Cortex of kidney (tissue), 1 donor: ENCODE data around the gene ANKRD16.
"Not testable (repeated sequence)": the region's sequence is repeated elsewhere in the genome, so short reads cannot be mapped to it uniquely, and the experiment has no call there.

Source experiments
- DNase-seq: peaks from one replicate; lab custom pipeline; 2025; lab: John Stamatoyannopoulos, UW

Gene ANKRD16

DNA sequence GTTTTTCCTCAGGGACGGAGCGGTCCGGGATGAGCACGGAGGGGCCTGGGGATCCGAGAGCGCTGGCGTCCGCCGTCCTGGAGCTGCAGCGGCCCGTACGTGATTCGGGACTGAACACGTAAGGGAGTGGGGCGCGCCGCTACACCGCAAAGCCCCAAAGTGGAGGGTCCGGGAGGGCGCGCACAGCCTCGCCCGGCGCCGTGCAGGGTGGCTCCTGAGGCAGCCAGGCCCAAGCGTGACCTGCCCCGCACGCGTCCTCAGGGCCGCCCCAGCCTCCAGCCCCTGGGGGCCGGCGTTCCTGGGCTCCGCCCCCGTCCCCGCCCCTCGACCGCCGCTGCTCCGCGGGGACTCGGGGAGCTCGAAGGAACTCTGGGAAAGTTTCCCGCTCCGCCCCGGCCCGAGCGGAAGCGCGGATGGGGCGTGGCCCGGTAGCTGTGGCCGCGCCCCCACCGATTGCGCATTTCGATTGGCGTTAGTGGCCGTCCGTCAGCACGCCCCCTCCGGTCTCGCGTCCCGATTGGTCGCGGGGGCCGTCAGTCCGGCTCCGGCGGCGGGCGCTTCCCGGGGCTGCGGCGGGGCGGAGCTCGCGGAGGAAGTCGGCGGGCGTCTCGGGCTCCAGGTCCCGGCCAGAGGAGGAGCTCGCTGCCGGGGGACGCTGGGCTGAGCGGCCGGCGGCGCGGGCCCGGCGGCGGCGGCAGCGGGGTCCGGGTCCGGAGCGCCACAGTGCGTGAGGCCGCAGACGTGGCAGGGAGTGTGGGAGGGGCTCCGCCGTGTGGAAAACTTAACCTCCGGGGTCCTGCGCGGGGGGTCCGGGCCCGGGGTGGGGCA, at the start of gene ANKRD16, which contains the start of gene FBH1:
ANKRD16 (minus strand) TSS at position 270 of the 828 bp plus-strand sequence. CDS start 539 bp downstream, outside the sequence.
FBH1 (plus strand) TSS at position 620 of the 828 bp plus-strand sequence; CDS start at position 723, 103 bp downstream.
- peak; percentile 93 for DNase-seq

DNA sequence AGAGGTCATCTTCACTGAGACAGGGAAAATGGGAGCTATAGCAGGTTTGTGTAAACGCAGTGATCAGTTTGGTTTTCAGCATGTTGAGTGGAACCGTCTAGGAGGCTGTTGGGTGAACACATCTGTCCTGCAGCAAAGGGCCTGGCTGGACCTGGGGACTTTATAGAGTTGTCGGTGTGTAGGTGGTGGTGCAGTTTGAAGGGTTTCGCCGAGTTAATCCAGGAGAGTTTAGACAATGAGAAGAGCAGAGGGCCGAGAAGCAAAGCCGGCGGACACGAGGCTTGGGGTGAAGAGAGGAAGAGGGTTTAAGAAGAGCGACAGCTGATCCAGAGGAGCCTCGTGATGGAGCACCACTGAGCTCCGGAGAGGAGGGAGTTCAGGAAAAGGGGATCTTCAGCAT, 48.6 kb upstream of the ANKRD16 start:
- DNase-seq = no peak

DNA sequence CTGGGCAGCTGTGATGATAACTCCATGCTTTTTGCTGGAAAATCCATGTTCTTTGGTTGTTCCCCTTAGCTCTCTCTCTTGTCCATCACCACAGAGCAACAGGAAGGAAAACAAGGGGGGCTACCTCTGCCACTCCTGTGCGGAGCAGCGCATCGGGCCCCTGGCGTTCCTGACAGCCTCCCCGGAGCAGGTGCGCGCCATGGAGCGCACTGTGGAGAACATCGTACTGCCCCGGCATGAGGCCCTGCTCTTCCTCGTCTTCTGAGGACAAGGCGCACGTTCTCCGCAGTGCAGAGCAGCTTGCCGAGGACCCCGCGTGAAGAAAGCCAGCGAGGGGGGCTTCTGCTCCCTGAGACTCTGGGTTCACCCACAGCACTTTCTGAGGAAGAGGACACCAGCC, 47.3 kb upstream of the ANKRD16 start:
- no peak for DNase-seq

DNA sequence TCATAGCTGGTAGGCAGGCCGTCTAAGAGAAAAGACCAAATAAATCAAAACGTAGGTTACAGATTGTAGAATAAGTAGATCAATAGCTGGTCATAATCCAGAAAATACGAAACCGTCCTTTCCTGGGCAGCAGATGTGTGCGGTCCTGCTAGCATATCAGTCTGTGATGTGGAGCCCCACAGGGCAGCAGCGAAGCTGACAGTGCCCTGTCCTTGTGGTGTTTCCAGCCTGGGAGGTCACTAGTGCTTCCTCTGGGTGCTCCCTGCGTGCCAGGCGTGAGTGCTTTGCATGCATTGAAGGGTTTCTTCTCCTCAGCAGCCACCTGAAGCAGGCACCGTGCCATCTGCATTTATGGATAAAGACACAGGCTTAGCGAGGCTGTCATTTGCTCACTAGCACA, 45.9 kb upstream of the ANKRD16 start:
- DNase-seq = no peak

DNA sequence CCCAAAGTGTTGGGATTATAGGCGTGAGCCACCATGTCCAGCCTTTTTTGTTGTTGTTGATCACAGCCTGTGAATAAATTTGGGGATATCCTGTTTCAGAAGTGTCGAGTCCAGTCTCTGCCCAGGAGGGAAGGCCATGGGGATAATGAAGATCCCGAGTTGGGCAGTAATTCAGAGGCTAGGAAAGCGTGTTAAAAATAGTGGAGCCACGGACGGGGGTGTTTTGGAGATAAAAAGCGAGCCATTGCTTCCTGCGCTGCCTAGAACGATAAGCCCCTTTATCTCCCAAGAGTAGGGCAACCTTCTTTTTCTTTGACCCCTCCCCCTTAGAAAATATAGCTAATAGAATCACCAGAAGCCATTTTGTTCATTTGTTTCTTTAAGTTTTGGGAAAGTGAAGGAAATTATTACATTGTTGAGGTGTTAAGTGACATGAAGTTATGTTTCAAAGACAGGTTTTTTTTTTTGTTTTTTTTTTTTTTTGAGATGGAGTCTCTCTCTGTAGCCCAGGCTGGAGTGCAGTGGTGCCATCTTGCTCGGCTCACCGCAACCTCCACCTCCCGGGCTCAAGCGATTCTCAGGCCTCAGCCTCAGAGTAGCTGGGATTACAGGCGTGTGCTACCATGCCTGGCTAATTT, 44.3 kb upstream of the ANKRD16 start:
- DNase-seq = no peak

DNA sequence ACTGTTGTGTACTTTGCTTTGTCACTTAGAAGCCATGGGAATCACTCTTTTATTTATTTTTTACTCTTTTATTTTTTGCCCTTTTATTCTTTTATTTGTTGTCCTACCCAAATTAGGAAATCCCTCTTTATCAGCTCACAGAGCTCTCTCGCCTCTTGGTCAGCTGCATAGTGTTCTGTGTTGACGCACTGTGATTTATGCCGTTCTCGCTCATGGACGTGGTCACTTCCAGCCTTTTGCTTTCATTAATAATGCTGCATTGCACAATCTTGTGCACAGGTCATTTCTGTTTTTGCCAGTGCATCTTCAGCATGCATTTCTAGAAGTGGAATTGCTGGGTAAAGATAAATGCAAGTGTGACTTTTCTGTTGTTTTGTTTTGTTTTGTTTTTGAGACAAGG, 42.7 kb upstream of the ANKRD16 start:
- no peak for DNase-seq

DNA sequence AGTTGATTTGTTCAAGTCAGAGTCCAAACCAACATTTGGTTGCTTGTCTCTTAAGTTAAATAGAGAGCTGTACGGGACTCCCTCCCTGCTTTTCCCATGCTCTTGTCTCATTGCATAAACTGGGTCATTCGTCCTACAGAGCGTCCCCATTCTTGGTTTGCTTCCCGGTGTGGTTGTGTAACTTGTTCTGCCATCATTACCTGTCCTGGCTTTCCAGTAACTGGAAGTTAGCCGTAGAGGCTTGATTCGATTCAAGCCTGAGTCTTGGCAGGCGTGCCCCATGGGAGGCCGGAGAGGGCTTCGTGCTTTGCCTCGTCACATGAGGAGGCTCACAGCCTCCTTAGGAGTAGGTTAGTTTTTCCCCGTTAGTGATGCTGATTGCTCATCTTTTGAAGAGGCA, 40.6 kb upstream of the ANKRD16 start:
- no peak for DNase-seq

DNA sequence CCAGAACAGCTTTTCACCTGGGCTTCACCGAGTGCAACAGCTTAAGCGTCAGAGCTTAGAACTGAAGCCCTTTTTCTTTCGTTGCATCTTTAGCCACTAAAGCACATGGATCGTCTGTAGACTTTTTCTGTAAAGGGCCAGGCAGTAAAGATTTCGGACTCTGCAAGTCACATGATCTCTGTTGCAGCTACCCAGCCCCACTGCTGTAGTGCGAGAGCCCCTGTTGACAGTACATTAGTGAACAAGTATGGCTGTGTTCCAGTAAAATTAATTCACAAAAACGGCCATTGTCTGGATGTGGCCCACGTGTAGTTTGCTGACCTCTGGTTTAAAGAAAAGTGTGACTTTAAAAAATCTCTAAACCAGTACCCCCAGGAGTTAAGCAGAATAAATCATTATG, 39.7 kb upstream of the ANKRD16 start:
- no peak for DNase-seq

DNA sequence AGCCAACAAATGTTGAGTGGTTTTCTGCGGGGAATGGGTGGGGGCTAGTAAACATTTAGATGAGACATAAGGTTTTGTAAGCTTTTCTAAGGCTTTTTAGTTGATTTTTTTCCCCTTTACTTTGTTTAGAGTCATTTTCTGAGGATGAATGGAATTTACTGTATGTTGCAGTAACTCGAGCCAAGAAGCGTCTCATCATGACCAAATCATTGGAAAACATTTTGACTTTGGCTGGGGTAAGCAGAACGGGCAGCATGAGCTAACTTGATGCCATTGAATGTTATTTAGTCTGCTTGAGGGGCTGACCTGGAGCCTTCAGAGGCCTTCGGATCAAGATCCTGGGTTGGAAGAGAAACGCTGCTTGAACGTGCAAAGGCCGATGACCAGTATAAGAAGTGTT, 37.6 kb upstream of the ANKRD16 start:
- no peak for DNase-seq

DNA sequence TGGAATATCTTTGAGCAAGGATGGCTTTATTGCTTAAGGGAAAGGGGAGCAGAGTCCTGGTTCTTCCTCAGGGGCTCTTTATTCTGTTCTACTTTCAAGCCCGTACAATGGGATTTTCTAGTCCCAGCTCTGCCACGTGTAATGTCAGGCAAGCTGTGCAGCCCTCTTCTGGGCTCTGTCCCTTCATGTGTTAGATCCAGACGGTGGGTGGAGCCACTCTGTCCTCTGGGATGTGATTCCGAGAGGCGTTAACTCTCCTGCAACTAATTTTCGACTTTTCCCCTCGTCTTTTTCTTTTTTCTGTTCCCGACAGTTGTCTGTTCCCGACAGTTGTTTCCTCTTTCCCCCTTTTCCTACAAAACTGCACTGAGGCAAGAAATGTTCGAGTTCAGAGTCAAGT, 35.2 kb upstream of the ANKRD16 start:
- no peak for DNase-seq

DNA sequence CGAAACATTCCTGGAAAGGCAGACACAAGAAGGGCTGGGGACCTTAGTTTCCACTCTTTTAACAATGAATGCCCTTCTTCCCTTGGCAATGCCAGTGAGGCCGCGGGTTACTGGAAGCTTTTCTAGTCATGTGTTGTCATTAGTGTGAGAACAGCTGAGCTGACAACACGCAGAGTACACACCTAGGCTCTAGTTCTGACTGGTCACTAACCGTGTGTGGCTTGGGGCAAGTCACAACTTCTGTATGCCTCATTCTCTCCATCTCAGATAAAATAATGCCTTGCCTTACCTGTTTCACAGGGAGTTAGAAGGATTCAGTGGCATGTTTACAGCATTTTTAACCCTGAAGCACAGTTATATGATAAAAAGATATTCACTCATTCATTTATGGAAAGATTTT, 32.1 kb upstream of the ANKRD16 start:
- DNase-seq = no peak

DNA sequence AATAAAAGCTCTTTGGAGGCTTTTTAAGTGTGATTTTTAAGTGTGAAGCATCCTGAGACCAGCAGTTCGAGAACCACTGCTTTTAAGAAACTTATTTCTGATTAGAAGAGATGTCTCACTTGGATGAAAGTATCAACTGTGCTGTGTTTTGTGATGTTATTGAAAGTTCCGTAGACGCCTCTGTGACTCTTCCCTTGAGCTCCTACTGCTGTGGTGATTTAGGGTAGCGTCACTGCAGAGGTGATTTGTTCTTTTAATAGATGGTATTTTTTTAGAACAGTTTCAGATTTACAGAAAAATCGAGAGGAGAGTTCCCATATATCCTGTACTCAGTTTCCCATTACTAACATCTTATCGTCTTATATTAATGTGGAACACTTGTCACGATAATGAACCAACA, 29.9 kb upstream of the ANKRD16 start:
- DNase-seq = no peak

DNA sequence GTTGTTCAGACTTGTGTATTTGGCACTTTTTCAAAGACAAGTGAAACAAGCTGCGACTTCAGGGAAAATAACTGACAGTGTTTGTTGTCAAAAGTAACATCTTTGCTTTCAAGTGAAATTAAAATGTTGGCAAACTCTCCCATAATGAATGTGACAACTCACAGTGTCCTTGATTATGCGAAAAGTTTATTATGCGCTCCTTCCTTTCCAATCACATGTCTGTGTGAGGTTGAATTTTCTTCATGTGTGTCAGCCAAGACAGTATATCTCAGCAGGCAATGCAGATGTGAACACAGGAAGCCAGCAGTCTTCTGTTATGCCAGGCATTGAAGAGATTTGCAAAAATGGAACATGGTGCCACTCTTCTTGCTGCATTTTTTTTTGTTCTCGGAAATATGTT, 29.1 kb upstream of the ANKRD16 start:
- DNase-seq = no peak

DNA sequence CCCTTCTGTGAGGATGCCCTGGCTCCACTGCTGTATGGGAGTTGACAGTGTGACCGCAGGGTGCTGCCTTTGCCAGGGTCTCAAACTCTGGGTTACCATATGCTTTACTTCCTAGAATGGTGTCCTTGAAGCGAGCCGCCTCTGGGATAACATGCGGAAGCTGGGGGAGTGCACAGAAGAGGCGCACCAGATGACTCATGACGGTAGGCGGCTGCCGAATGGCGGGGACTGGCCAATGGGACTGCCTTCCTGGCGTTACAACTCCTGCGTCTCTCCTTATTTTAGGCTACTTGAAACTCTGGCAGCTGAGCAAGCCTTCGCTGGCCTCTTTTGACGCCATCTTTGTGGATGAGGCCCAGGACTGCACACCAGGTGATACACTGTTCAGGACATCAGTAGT, 27.6 kb upstream of the ANKRD16 start:
- no peak for DNase-seq

DNA sequence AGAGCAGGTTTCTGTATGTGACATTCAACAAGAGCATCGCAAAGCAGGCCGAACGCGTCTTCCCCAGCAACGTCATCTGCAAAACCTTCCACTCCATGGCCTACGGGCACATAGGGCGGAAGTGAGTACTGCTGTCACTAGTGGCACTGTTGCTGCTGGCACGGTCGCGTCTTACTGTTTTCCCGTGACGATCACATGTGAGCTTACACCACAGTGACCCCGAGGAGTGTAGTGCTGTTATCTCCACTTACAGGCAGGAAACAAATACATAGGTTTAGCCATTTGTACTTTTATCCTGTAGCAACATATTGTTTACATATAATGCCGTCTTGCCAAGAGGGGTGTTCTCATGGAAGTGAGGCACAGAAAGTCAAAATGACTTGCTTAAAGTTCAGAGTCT, 25.8 kb upstream of the ANKRD16 start:
- no peak for DNase-seq

DNA sequence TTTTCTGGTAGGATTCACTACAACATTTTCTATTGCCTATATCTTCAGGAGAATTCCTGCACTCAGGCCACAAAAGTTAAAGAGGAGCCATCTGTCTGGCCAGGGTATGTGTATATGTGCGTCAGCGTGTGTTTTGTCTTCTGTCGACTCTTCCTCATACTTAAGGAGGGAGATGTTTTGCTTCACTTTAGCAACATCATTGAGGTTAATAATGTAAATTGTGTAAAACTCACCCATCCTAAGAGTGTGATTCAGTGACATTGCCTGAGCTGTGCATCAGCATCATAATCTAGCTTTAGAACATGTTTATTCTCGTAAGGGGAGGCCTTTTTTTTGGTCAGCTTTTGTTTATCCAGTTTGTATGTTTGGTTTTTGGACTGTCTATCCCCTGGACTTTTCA, 24.0 kb upstream of the ANKRD16 start:
- no peak for DNase-seq

DNA sequence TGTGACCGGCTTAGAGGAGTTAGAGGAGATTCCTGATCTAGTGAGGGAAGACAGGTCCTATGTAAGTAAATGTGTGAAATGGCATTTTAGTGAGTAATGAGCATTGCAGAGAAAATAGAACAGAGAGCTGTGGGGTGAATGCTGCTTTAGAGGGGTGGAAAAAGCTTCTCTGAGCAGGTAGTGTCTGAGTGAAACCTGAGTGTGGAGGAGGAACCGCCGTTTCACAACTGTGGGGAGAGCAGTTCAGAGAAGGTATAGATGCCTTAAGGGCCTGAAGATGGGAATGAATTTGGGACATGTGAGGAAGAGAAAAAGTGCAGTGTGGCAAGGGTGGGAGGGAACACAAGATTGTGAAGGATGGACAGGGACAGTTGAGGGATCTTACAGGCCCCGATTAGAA, 22.0 kb upstream of the ANKRD16 start:
- no peak for DNase-seq

DNA sequence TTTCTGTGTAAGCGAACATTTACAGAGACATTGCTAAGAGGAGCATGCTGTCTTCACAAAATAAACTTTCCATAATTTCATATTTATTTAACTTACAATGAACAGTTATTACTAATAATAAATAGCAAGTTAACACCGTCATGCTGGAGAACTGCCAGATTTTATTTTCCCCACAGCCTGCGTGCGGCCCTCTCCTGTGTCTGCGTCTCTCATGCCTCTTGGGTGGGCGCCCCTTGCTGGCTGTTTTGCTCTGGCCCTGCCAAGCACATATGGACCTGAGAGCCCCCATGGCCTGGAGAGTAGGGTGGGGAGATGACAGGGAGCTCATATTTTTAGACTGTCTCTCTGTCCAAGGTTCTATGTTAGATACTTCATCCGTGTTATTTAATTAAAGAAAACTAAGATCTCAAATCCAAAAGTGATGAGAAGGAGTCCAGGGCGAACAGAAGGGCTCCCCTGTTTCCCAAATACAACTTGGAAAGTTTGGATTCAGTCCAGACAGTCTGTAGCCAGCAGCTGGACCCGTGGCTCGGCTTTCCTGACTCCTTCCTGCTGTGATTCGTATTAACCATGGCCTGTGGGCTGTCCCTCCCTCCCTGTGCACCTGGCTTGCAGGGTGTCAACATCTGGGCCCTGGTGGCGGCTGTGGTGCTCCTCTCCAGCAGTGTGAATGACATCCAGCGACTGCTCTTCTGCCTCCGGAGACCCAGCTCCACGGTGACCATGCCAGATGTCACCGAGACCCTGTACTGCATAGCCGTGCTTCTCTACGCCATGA, 20.8 kb upstream of the ANKRD16 start:
- no peak for DNase-seq

DNA sequence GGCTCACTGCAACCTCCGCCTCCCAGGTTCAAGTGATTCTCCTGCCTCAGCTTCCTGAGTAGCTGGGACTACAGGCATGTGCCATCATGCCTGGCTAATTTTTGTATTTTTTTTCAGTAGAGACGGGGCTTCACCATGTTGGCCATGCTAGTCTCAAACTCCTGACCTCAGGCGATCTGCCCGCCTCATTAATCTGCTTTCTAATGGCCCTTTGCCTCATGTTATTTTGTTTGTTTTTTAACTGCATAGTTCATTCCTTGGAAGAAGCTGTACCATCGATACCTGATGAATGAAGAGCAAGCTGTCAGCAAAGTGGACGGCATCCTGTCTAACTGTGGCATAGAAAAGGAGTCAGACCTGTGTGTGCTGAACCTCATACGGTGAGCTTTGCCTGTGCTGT, 19.0 kb upstream of the ANKRD16 start:
- DNase-seq = not testable (repeated sequence)

DNA sequence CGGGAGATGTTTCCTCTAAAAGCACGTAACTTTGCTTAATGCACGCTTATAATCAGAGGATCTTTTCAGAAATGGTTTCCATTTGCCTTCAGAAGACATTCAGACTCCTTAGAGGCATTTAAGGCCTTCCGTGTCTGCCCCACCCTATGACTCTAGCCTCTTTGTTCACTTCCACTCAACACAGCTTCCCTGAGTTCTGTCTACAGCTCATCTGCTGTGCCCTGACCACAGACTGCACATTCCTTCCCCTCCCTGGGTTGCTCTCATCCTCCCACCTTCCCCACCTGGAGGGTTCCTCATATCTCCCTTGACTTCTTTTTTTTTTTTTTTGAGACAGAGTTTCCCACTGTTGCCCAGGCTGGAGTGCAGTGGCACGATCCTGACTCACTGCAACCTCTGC, 17.0 kb upstream of the ANKRD16 start:
- no peak for DNase-seq

DNA sequence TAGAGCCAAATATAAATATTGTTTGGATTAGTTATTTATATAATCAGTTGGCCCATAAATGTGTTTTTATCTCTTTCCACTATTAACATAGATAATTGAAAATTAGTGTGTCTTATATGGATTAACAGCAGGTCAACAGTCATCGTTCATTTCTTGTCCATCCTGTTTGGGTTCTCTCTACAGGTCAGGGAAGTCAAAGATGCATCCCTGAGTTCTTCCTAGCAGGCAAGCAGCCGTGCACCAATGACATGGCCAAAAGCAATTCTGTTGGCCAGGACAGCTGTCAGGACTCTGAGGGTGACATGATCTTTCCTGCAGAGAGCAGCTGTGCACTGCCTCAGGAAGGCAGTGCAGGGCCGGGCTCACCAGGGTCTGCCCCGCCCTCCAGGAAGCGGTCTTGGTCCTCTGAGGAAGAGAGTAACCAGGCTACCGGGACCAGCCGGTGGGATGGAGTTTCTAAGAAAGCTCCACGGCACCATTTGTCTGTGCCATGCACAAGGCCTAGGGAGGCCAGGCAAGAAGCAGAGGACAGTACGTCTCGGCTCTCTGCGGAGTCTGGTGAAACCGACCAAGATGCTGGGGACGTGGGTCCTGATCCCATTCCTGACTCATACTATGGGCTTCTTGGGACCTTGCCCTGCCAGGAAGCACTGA, 16.3 kb upstream of the ANKRD16 start:
- no peak for DNase-seq

DNA sequence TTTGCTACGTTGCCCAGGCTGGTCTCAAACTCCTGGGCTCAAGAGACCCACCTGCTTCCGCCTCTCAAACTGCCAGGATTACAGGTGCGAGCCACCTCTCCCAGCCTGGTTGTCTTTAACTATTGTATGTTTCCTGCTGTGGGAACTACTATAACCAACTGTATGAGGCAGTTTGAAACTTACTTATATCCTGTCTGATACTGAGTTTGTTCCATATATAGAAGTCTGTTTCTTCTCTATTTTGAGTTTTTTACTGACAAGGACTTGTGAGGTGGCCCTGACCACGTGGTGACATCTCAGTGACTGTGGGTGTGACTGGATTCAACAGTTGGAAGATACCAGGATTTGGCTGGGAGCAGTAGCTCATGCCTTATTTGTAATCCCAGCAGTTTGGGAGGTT, 14.5 kb upstream of the ANKRD16 start:
- DNase-seq = no peak
